ENCODE results near the gene TOMM70. TPM values are rescaled to one million over a fixed set of nuclear protein-coding genes. Genes with fewer than 3 reads are reported as not detected.

Gene TOMM70
- total RNA-seq, 1 donor from 2014 or later, result 33.0 TPM

GRCh38 chr3:100411091-100411982, 10.4 kb upstream of the TOMM70 start:
- ATAC-seq, result no peak

- ATAC-seq, result no peak
These were observed 7.2 kb upstream of the TOMM70 start for GRCh38 chr3:100407977-100408532.

GRCh38 chr3:100407164-100407563, 6.3 kb upstream of the TOMM70 start:
- ATAC-seq, result no peak

- no peak for ATAC-seq
These were observed 3.3 kb upstream of the TOMM70 start for GRCh38 chr3:100404250-100404548.

- ATAC-seq, result no peak
These were observed 2.7 kb upstream of the TOMM70 start for GRCh38 chr3:100403362-100404249.

GRCh38 chr3:100402891-100403290, 2.0 kb upstream of the TOMM70 start:
- no peak for ATAC-seq

GRCh38 chr3:100402256-100402655, 1.4 kb upstream of the TOMM70 start:
- no peak for ATAC-seq

GRCh38 chr3:100401674-100402041, 769 bp upstream of the TOMM70 start:
- no peak for ATAC-seq

GRCh38 chr3:100400419-100400779, 490 bp downstream of the TOMM70 start:
- ATAC-seq, result no peak

- ATAC-seq, result no peak
These were observed 1.4 kb downstream of the TOMM70 start for GRCh38 chr3:100399341-100400071.

GRCh38 chr3:100396967-100397366, 3.9 kb downstream of the TOMM70 start:
- no peak for ATAC-seq

GRCh38 chr3:100395679-100396431, 5.0 kb downstream of the TOMM70 start:
- ATAC-seq, result no peak

- no peak for ATAC-seq
These were observed 11.9 kb downstream of the TOMM70 start for GRCh38 chr3:100389025-100389424.

GRCh38 chr3:100386437-100387074, 14.3 kb downstream of the TOMM70 start:
- ATAC-seq, result no peak

- ATAC-seq, result no peak
These were observed 16.0 kb downstream of the TOMM70 start for GRCh38 chr3:100384733-100385525.

- no peak for ATAC-seq
These were observed 24.6 kb downstream of the TOMM70 start for GRCh38 chr3:100376301-100376700.

- ATAC-seq, result no peak
These were observed 26.4 kb downstream of the TOMM70 start for GRCh38 chr3:100374521-100374920.

GRCh38 chr3:100370756-100371155, 30.1 kb downstream of the TOMM70 start:
- ATAC-seq, result no peak

- ATAC-seq, result no peak
These were observed 32.4 kb downstream of the TOMM70 start for GRCh38 chr3:100368441-100368840.

- ATAC-seq, result no peak
These were observed 34.5 kb downstream of the TOMM70 start for GRCh38 chr3:100366424-100366823.

GRCh38 chr3:100364421-100364820, 36.5 kb downstream of the TOMM70 start:
- ATAC-seq, result no peak

All from esophagus mucosa (tissue), 1 donor.